ENCODE results near the gene GRM7.

DNA sequence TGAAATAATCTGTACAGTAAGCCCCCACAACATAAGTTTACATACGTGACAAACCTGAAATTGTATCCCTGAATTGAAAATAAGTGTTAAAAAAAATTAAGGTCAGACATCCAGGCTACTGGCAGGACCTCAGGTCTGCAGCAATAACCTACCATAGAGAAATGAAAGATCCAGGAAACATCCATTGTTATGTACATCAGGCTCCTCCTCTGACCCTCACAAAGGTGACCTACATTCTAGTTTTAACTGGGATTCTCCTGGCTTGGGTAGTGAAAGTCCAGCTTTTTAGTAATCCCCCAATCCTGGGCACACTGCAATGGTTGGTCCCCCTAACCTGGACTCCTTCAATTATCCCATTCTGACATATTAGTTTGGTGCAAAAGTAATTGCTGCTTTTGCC is 891.1 kb downstream of the GRM7 start:
- TF ChIP-seq, protein P1, sequence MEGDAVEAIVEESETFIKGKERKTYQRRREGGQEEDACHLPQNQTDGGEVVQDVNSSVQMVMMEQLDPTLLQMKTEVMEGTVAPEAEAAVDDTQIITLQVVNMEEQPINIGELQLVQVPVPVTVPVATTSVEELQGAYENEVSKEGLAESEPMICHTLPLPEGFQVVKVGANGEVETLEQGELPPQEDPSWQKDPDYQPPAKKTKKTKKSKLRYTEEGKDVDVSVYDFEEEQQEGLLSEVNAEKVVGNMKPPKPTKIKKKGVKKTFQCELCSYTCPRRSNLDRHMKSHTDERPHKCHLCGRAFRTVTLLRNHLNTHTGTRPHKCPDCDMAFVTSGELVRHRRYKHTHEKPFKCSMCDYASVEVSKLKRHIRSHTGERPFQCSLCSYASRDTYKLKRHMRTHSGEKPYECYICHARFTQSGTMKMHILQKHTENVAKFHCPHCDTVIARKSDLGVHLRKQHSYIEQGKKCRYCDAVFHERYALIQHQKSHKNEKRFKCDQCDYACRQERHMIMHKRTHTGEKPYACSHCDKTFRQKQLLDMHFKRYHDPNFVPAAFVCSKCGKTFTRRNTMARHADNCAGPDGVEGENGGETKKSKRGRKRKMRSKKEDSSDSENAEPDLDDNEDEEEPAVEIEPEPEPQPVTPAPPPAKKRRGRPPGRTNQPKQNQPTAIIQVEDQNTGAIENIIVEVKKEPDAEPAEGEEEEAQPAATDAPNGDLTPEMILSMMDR (IDR thresholded peaks at IDR 0.05) = no peak
- TF ChIP-seq POLR2AphosphoS5 (IDR thresholded peaks at IDR 0.05) (no peak), POLR2A (IDR thresholded peaks at IDR 0.05) (no peak)
